NK-92 (cell line): Measurements from ENCODE around the gene RIN3.

Experiments
- DNase-seq: peaks from one replicate; lab custom pipeline; 2025; ENCODE audit not compliant: unreplicated experiment; lab: John Stamatoyannopoulos, UW

The RIN3 gene

GRCh38 chr14:92684801-92685560 is 171.4 kb downstream of the RIN3 start:
- no peak for DNase-seq

- DNase-seq, result no peak
Observed at GRCh38 chr14:92685784-92686355, 172.3 kb downstream of the RIN3 start.

- no peak for DNase-seq
Observed at GRCh38 chr14:92686411-92686899, 172.9 kb downstream of the RIN3 start.

- no peak for DNase-seq
Observed at GRCh38 chr14:92686900-92687427, 173.4 kb downstream of the RIN3 start.

GRCh38 chr14:92687681-92688433 is 174.3 kb downstream of the RIN3 start:
- no peak for DNase-seq

GRCh38 chr14:92688434-92689375 is 175.1 kb downstream of the RIN3 start:
- no peak for DNase-seq

GRCh38 chr14:92690171-92691011 is 176.8 kb downstream of the RIN3 start:
- no peak for DNase-seq

GRCh38 chr14:92692822-92693226 is 179.2 kb downstream of the RIN3 start:
- DNase-seq, result no peak

GRCh38 chr14:92693998-92694795 is 180.6 kb downstream of the RIN3 start:
- DNase-seq, result no peak

GRCh38 chr14:92694807-92695206 is 181.2 kb downstream of the RIN3 start:
- no peak for DNase-seq

GRCh38 chr14:92695562-92695961 is 182.0 kb downstream of the RIN3 start:
- DNase-seq, result no peak

- DNase-seq, result no peak
Observed at GRCh38 chr14:92696366-92696765, 182.8 kb downstream of the RIN3 start.

GRCh38 chr14:92698393-92698792 is 184.8 kb downstream of the RIN3 start:
- no peak for DNase-seq

- no peak for DNase-seq
Observed at GRCh38 chr14:92701826-92702225, 188.2 kb downstream of the RIN3 start.

- DNase-seq, result no peak
Observed at GRCh38 chr14:92702441-92702918, 188.9 kb downstream of the RIN3 start.

- DNase-seq, result no peak
Observed at GRCh38 chr14:92703516-92703915, 189.9 kb downstream of the RIN3 start.

GRCh38 chr14:92704036-92704804 is 190.6 kb downstream of the RIN3 start:
- no peak for DNase-seq

- DNase-seq, result no peak
Observed at GRCh38 chr14:92704821-92705220, 191.2 kb downstream of the RIN3 start.
